HG03439 (cell line): ENCODE results near the gene TSHZ2.

Experiments used
- ATAC-seq: cut with Tn5 transposase; IDR thresholded peaks from one replicate; pipeline ENCODE4 v1.9.1; 2021; ENCODE audit warnings: mild to moderate bottlenecking, moderate library complexity; ENCODE audit not compliant: unreplicated experiment

TSHZ2 gene

GRCh38 chr20:52996130-52996529, 24.0 kb downstream of the TSHZ2 start:
- ATAC-seq, result no peak

- ATAC-seq, result no peak
Measured at GRCh38 chr20:52996658-52997057, 24.5 kb downstream of the TSHZ2 start.

DNA sequence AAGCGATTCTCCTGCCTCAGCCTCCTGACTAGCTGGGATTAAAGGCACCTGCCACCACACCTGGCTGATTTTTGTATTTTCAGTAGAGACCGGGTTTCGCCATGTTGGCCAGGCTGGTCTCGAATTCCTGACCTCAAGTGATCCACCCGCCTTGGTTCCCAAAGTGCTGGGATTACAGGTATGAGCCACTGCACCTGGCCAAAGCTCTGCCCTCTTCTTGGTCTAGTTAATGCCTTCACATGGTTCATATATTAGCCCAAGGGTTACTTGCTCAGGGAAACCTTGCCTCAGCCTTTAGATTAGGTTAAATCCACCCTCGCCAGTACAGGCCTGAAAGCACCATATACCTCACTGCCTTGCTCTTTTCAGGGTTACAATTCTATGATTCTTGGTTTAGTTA, 26.1 kb downstream of the TSHZ2 start:
- ATAC-seq, result no peak

DNA sequence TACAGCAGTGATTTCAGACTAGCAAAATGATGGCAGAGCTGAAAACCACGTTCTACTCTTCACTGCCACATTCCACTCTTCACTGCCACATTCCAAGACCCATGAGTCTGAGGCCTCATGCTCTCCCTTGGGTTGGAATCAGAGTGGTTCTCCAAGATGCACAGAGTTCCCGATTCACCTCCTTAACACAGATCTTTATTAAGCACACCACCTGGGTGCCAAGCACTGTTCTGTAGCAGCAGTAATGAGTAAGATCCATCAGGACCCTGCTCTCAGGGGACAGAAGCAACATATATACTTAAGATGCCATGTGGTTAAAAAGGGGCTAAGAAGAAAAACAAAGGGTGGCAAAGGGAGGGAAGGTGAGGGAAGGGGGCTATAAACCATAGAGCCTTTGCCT, 26.9 kb downstream of the TSHZ2 start:
- ATAC-seq, result no peak

GRCh38 chr20:53001498-53002301, 29.5 kb downstream of the TSHZ2 start:
- ATAC-seq, result peak; percentile 80

DNA sequence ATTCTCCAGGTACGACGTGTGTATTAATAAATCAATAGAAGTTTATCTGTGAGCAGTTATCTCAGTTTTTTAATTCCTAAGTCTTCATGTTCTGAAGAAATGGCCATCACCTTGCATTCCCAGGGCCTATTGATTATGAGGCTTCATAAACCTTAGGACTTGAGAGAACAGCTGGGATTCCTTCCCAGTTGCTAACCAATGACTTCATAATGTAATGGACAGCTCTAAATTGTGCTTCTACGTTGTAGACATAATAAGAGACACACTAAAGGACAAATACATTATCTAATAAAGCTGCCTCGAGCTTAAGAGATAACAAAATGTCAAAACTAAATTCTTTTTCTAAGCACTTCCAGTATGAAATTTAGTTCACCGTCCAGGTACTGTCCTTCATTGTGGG, 30.6 kb downstream of the TSHZ2 start:
- ATAC-seq, result no peak

DNA sequence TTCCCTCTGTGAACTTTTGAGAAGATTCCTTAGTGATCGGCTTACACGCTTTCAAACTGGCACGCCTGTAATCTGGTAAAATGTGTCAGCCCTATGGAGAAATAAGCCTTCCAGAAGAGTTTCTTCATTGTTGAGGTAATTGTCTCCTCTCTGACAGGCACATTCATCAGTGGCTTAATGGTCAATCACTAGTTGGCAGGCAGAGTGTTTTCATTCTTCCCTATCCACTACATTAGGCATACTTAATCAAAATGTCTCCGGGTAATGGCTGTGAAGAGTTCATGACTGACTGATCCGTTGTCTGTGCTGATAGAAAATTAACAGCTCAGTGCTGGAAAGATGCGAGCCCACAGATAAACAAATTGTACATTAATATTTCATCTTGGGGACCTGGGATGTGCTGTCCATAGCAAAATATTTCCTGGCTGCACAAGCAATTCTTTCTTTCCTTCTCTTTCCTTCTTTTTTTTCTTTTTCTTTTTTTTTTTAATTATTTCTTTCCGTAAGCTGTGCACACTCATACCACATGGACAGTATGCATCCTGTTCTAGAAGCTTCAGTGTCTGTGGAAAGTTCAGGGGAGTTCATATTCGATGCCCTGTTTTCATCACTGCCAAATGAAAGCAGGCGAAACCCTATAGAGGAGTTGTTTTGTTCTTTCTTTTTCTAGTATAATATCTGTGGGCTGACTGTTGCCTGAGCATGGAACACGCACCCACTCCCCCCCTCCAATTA, 31.4 kb downstream of the TSHZ2 start:
- no peak for ATAC-seq

- no peak for ATAC-seq
Measured at GRCh38 chr20:53004267-53004813, 32.2 kb downstream of the TSHZ2 start.

DNA sequence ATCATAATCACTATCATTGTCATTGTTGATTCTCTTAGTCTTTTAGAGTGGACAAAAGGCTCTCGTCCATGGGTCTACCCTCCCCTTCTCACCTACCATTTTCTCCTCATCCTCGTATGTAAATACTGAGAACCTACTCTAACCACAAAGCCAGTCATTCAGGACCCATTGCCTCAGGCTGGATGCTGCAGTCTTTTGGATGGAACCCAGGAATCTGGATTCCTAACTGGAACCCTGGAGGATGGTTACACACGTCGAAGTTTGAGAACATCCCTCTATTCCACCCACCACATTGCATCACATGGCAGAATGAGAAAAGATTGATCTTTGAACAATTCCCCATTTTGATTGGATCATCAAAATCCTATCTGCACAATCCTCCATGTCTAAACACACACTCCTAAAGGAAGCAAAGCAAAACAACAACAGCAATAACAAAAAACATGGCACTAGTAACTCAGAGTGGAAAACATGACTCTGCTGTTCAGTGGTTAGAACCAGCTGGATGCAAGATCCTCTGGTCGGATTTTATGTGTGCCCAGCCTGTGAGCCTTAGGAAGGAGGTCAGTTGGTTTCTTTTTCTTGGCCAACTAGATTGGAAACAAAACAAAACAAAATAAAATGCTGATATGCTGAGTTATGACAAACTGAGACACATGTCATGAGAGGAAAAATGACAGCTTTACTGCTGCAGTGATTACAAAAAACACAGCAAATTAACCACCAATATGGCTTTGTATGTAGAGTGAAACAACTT, 38.0 kb downstream of the TSHZ2 start:
- ATAC-seq, result no peak

DNA sequence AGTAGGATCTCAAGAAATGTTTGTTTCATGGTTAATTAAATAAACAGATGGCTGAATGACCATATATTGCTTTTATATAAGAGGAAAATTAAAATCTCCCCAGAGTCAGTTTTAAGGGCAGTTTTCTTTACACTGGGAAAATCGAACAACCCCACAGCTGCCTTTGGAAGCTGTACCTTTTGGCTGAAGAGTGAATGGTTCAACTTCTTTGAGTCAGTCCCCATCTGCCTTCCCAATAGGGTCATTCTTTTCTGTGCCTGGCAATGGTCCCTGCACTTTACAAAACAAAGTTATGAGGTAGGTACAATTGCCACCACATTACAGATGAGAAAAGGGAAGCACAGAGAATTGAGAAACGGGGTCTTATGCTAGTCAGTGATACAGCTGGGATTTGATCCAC, 39.5 kb downstream of the TSHZ2 start:
- no peak for ATAC-seq

DNA sequence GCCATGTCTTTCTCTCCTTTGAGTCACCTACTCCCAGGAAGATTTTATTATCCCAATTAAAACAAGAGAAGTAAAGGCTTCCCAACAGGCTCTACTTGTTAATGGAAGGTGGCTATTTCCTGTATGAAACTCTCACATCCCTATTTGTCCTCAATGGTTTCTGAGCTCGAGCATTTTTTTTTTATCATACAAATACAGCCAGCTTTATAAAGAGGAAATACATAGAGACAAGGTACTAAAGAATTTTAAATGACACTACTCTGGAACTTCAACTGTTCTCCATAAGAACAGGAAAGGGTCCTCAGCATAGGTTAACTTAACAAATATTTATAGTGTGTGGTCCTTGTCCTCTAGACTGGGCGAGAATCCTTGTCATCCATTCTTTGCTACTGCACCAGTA, 41.0 kb downstream of the TSHZ2 start:
- no peak for ATAC-seq

DNA sequence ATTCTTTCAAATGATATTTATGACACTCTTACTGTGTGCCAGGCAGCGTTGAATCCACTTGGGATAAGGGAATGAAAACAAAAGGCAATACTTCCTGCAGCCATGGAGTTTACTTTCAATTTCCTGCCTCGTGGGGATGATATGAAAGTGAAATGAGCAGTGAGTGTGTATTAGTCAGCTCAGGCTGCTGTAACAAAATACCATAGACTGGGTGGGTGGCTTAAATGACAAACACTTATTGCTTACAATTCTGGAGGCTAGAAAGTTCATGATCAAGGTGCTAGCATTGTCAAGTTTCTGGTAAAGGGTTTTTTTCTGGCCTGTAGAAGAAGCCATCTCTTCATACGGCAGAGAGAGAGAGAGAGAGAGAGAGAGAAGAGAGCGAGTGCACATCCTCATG, 41.7 kb downstream of the TSHZ2 start:
- no peak for ATAC-seq

DNA sequence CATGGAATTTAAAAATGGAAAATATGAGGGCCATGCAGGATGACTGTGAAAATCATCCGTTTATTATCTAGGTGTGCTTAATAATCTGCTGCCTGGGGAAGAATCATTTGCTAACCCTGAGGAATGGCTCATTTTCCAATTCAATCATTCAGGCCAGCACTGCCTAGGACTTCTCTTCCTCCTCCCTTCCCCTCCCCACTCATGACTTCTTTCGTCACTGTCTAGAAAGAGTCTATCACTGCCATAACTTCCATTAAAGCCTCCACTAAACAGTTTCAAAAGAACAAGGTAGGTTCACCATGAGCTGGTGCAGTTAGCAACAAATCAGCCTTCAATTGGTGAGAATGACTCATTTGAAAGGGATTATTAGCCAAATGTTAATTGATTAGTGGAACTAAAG, 43.9 kb downstream of the TSHZ2 start:
- no peak for ATAC-seq

DNA sequence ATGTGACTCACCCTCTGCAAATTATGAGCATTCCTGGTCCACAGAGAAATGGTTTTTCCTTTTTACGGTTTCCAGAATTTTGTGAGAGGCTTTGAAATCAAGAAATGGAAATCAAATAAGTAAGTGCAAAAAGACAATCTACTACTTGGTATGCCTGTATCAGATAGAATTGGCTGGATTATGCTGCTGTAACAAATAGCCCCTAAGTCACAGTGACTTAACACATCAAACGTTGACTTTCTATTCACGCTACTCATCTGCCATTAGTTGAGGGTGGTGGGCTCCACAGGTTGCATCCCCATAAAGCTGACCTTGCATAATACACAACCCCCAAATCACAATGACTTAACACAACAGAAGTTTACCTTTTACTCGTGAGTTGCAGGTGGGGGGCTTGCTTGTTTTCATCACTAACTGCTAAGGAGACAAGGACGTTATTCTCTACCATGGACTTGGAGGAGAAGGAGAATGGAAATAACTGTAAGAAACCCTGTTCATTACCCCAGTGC, 44.4 kb downstream of the TSHZ2 start:
- ATAC-seq, result no peak

- no peak for ATAC-seq
Measured at GRCh38 chr20:53017206-53017605, 45.0 kb downstream of the TSHZ2 start.

DNA sequence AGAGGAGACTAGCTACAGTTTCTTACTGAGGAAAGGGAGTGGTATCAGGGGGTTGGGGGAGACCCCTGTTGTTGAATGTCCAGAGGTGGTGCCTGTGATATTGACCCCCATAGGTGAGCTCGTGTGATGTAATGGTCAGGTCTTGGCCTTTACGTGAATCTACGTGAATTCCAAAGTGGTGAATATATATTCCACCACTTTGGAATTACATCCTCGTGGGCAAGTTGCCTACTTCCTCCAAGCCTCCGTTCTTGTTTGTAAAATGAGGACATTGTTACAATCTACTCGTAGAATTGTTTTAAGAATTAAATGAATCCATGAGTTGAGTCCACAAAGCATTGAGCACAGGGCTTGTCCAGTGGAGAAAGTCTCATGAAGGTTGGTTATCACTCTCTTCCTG, 47.3 kb downstream of the TSHZ2 start:
- no peak for ATAC-seq

GRCh38 chr20:53020376-53020775, 48.2 kb downstream of the TSHZ2 start:
- ATAC-seq, result no peak

DNA sequence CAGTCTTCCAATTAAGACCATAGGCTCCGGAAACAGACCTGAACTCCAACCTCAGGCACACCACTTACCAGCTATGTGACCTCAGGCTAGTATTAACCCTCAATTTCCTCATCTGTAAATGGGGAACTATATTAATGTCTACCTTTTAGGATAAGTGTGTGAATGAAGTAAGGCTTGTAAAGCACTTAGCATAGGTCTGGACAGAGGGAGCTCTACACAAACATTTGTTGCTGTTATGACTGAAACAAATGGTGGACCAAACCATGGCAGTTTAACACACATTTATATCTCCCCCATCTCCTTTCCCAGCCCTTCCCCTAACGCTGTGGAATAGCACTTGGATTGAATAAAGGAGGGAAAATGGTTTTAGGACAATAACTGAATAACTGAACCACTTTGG, 48.7 kb downstream of the TSHZ2 start:
- no peak for ATAC-seq

GRCh38 chr20:53021934-53022333, 49.8 kb downstream of the TSHZ2 start:
- ATAC-seq, result no peak

- ATAC-seq, result no peak
Measured at GRCh38 chr20:53023732-53024520, 51.8 kb downstream of the TSHZ2 start.
